Neutrophil (primary cell): ENCODE measurements around the gene SLC66A1.
"Not testable (repeated sequence)": the region's sequence is repeated elsewhere in the genome, so short reads cannot be mapped to it uniquely, and the experiment has no call there.

Source experiments
- H3K27ac ChIP-seq: fragments of 200-600 bp; sonication (generic); 2 replicates; pipeline ENCODE4 v1.5.1; 2016; ENCODE audit warnings: mild to moderate bottlenecking, moderate library complexity
- H3K27me3 ChIP-seq: fragments of 200-600 bp; sonication (generic); 2 replicates; pipeline ENCODE4 v1.6.0; 2016; ENCODE audit warnings: mild to moderate bottlenecking
- H3K36me3 ChIP-seq: fragments of 200-600 bp; sonication (generic); 2 replicates; pipeline ENCODE4 v1.5.1; 2017
- H3K4me1 ChIP-seq, 2 experiments: fragments of 200-600 bp in 1 of 2; sonication (generic) in 1 of 2; 1 replicate in 1 of 2; 2 replicates in 1 of 2; pipeline versions ENCODE4 v1.5.1 to v1.6.1; 2013 to 2016; ENCODE audit warnings: low read depth in 1 of 2, low read length in 1 of 2, mild to moderate bottlenecking in 1 of 2, moderate library complexity in 1 of 2; ENCODE audit not compliant: control insufficient read depth in 1 of 2, insufficient read depth in 1 of 2
- H3K4me3 ChIP-seq, 2 experiments: fragments of 200-600 bp in 1 of 2; sonication (generic) in 1 of 2; 1 replicate in 1 of 2; 2 replicates in 1 of 2; pipeline ENCODE4 v1.5.1; 2013 to 2016; ENCODE audit warnings: low read depth in 1 of 2, low read length in 1 of 2, mild to moderate bottlenecking in 1 of 2, moderate library complexity in 1 of 2
- H3K9me3 ChIP-seq: fragments of 200-600 bp; sonication (generic); 2 replicates; pipeline ENCODE4 v1.5.1; 2016
- CTCF ChIP-seq: fragments of 200-600 bp; sonication (generic); IDR thresholded peaks from 2 replicates; pipeline ENCODE4 v1.5.1; 2016; ENCODE audit warnings: antibody characterized with exemption

Gene SLC66A1

GRCh38 chr1:19311931-19312781 lies at the start of gene SLC66A1, which contains the start of gene AKR7A2:
Gene SLC66A1 (plus strand): TSS chr1:19312326. CDS start chr1:19317678, 5,352 bp downstream.
Gene AKR7A2 (minus strand): TSS chr1:19312144. CDS start chr1:19312124, 20 bp downstream.
- peaks cover 52 to 57% of the 10 kb centered on the region in 2 experiments for H3K4me1 ChIP-seq
- H3K27me3 ChIP-seq: no peaks in the 10 kb centered on the region
- peaks cover 13% of the 10 kb centered on the region for H3K36me3 ChIP-seq
- peak; percentile 65 for TF ChIP-seq CTCF
- H3K27ac ChIP-seq: peak within 1 kb of the TSS; percentile 81
- peak within 1 kb of the TSS; percentile 86 to 95 for H3K4me3 ChIP-seq
- no peaks in the 10 kb centered on the region for H3K9me3 ChIP-seq

GRCh38 chr1:19262744-19263143 lies 49.4 kb upstream of the SLC66A1 start:
- Histone ChIP-seq H3K27ac (no peak overlapping the region), H3K27me3 (no peaks in the 10 kb centered on the region), H3K9me3 (no peaks in the 10 kb centered on the region), H3K4me3 (no peak overlapping the region), H3K36me3 (peaks cover 6% of the 10 kb centered on the region), H3K4me1 (no peaks in the 10 kb centered on the region)
- TF ChIP-seq CTCF: no peak

GRCh38 chr1:19268445-19268844 lies 43.7 kb upstream of the SLC66A1 start:
- TF ChIP-seq CTCF: no peak
- H3K4me1 ChIP-seq: no peaks in the 10 kb centered on the region

GRCh38 chr1:19269427-19270342 lies 42.4 kb upstream of the SLC66A1 start:
- not testable (repeated sequence) for H3K4me3 ChIP-seq, H3K4me1 ChIP-seq, H3K36me3 ChIP-seq, H3K27ac ChIP-seq, H3K9me3 ChIP-seq
- H3K27me3 ChIP-seq: peaks cover 33% of the 10 kb centered on the region

More at GRCh38 chr1:19268445-19268844, 43.7 kb upstream of the SLC66A1 start:
- peaks cover 21% of the 10 kb centered on the region for H3K27me3 ChIP-seq
- H3K27ac ChIP-seq: no peak overlapping the region
- H3K36me3 ChIP-seq: no peaks in the 10 kb centered on the region
- no peak overlapping the region for H3K4me3 ChIP-seq
- H3K9me3 ChIP-seq: no peaks in the 10 kb centered on the region

GRCh38 chr1:19270343-19270730 lies 41.8 kb upstream of the SLC66A1 start:
- not testable (repeated sequence) for H3K4me3 ChIP-seq, H3K4me1 ChIP-seq

GRCh38 chr1:19272064-19272463 lies 40.1 kb upstream of the SLC66A1 start:
- no peak for TF ChIP-seq CTCF
- H3K4me3 ChIP-seq: no peak overlapping the region

More at GRCh38 chr1:19270343-19270730, 41.8 kb upstream of the SLC66A1 start:
- H3K9me3 ChIP-seq, H3K36me3 ChIP-seq, H3K27ac ChIP-seq: not testable (repeated sequence)
- peaks cover 39% of the 10 kb centered on the region for H3K27me3 ChIP-seq

More at GRCh38 chr1:19272064-19272463, 40.1 kb upstream of the SLC66A1 start:
- H3K27me3 ChIP-seq: peaks cover 49% of the 10 kb centered on the region
- no peaks in the 10 kb centered on the region for H3K36me3 ChIP-seq
- no peaks in the 10 kb centered on the region for H3K9me3 ChIP-seq
- no peaks in the 10 kb centered on the region for H3K4me1 ChIP-seq
- no peak overlapping the region for H3K27ac ChIP-seq
